MM.1S (cell line): Measurements from ENCODE around the gene CDK8.

ENCODE experiments used
- EZH2 ChIP-seq: fragments of 300-600 bp; sonication (generic); optimal IDR thresholded peaks from 2 replicates; pipeline ENCODE3; 2017; ENCODE audit warnings: low read depth, mild to moderate bottlenecking, antibody characterized with exemption, low read length, mixed read lengths
- EZH2phosphoT487 ChIP-seq: fragments of 300-600 bp; sonication (generic); IDR thresholded peaks from 2 replicates; pipeline ENCODE4 v1.6.1; 2018; ENCODE audit warnings: antibody characterized with exemption, low read length
- TF ChIP-seq, protein P1 (sequence below): fragments of 300-600 bp; sonication (generic); IDR thresholded peaks from 2 replicates; pipeline ENCODE4 v1.5.1; 2016; ENCODE audit warnings: antibody characterized with exemption, low read length, mixed read lengths

GRCh38 chr13:26378116-26378515 lies 124.2 kb downstream of the CDK8 start:
- TF ChIP-seq, protein P1, sequence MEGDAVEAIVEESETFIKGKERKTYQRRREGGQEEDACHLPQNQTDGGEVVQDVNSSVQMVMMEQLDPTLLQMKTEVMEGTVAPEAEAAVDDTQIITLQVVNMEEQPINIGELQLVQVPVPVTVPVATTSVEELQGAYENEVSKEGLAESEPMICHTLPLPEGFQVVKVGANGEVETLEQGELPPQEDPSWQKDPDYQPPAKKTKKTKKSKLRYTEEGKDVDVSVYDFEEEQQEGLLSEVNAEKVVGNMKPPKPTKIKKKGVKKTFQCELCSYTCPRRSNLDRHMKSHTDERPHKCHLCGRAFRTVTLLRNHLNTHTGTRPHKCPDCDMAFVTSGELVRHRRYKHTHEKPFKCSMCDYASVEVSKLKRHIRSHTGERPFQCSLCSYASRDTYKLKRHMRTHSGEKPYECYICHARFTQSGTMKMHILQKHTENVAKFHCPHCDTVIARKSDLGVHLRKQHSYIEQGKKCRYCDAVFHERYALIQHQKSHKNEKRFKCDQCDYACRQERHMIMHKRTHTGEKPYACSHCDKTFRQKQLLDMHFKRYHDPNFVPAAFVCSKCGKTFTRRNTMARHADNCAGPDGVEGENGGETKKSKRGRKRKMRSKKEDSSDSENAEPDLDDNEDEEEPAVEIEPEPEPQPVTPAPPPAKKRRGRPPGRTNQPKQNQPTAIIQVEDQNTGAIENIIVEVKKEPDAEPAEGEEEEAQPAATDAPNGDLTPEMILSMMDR = no peak
- no peak for TF ChIP-seq EZH2
- no peak for TF ChIP-seq EZH2phosphoT487
